MM.1S (cell line): Measurements from ENCODE around the gene TAF11L10.
"Not testable (repeated sequence)": the region's sequence is repeated elsewhere in the genome, so short reads cannot be mapped to it uniquely, and the experiment has no call there.

ENCODE experiments used
- DNase-seq: peaks from one replicate; pipeline ENCODE4 v3.0.0-alpha.2; 2015
- H2AFZ ChIP-seq: fragments of 300-600 bp; sonication (generic); 2 replicates; pipeline ENCODE4 v1.6.0; 2016; ENCODE audit warnings: antibody characterized with exemption, low read length
- H3F3A ChIP-seq: fragments of 300-600 bp; sonication (generic); 2 replicates; pipeline ENCODE4 v1.6.1; 2016; ENCODE audit warnings: mild to moderate bottlenecking, antibody characterized with exemption, low read length, moderate library complexity, mixed read lengths; ENCODE audit not compliant: insufficient read depth
- H3K27ac ChIP-seq: fragments of 300-600 bp; sonication (generic); 2 replicates; pipeline ENCODE4 v1.5.1; 2016; ENCODE audit warnings: mild to moderate bottlenecking, low read length
- H3K27me3 ChIP-seq: fragments of 300-600 bp; sonication (generic); replicated peaks from 2 replicates; pipeline ENCODE4 v1.6.0; 2016; ENCODE audit warnings: low read length; ENCODE audit not compliant: insufficient read depth
- H3K36me3 ChIP-seq: fragments of 300-600 bp; sonication (generic); replicated peaks from 2 replicates; pipeline ENCODE4 v1.6.1; 2016; ENCODE audit warnings: mild to moderate bottlenecking, low read length, mixed read lengths; ENCODE audit not compliant: insufficient read depth
- H3K4me1 ChIP-seq: fragments of 300-600 bp; sonication (generic); 2 replicates; pipeline ENCODE4 v1.6.1; 2016; ENCODE audit warnings: low read length, mixed read lengths
- H3K4me2 ChIP-seq: fragments of 300-600 bp; sonication (generic); 2 replicates; pipeline ENCODE4 v1.6.0; 2016; ENCODE audit warnings: low read depth, low read length
- H3K4me3 ChIP-seq: fragments of 300-600 bp; sonication (generic); 2 replicates; pipeline ENCODE4 v1.5.1; 2016; ENCODE audit warnings: low read length, mixed read lengths
- H3K79me2 ChIP-seq: fragments of 300-600 bp; sonication (generic); 2 replicates; pipeline ENCODE4 v1.6.1; 2016; ENCODE audit warnings: mixed run types, low read length, mixed read lengths
- H3K9ac ChIP-seq: fragments of 300-600 bp; sonication (generic); 2 replicates; pipeline ENCODE4 v1.6.1; 2016; ENCODE audit warnings: low read length, mixed read lengths
- H3K9me2 ChIP-seq: fragments of 300-600 bp; sonication (generic); replicated peaks from 2 replicates; pipeline ENCODE4 v1.6.1; 2016; ENCODE audit warnings: mild to moderate bottlenecking, low read length, mixed read lengths; ENCODE audit not compliant: insufficient read depth
- H3K9me3 ChIP-seq: fragments of 300-600 bp; sonication (generic); replicated peaks from 2 replicates; pipeline ENCODE4 v1.6.1; 2016; ENCODE audit warnings: mild to moderate bottlenecking, low read length, mixed read lengths; ENCODE audit not compliant: insufficient read depth
- H4K20me1 ChIP-seq: fragments of 300-600 bp; sonication (generic); 2 replicates; pipeline ENCODE4 v1.6.1; 2016; ENCODE audit warnings: mild to moderate bottlenecking, low read length, moderate library complexity, mixed read lengths; ENCODE audit not compliant: insufficient read depth
- EZH2 ChIP-seq: fragments of 300-600 bp; sonication (generic); optimal IDR thresholded peaks from 2 replicates; pipeline ENCODE3; 2017; ENCODE audit warnings: low read depth, mild to moderate bottlenecking, antibody characterized with exemption, low read length, mixed read lengths
- EZH2phosphoT487 ChIP-seq: fragments of 300-600 bp; sonication (generic); IDR thresholded peaks from 2 replicates; pipeline ENCODE4 v1.6.1; 2018; ENCODE audit warnings: antibody characterized with exemption, low read length
- TF ChIP-seq, protein P1 (sequence below): fragments of 300-600 bp; sonication (generic); IDR thresholded peaks from 2 replicates; pipeline ENCODE4 v1.5.1; 2016; ENCODE audit warnings: antibody characterized with exemption, low read length, mixed read lengths

The TAF11L10 gene

DNA sequence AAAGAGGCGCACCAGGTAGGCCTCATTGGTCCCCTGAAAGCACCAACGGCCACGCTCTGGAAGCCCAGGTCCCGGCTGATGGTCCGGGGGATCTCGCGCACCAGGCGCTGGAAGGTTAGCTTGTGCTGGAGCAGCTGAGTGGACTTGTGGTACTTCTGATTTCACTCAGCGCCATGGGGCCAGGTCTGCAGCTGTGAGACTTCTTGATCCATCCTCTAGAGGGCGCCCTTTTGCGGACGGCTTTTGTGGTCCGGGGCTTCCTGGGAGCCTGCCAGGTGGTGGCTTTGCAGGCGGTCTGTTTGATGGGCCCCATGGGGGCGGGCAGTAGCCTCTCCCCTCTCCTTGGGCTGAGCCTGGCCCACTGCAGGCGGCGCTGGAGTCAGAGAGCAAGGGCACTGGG, 23.0 kb upstream of the TAF11L10 start:
- H3K79me2 ChIP-seq: no peaks in the 10 kb centered on the region
- H2AFZ ChIP-seq: no peak overlapping the region
- H3K36me3 ChIP-seq: no peaks in the 10 kb centered on the region
- no peak overlapping the region for H3K27ac ChIP-seq
- H3K4me1 ChIP-seq: no peaks in the 10 kb centered on the region
- H4K20me1 ChIP-seq: no peaks in the 10 kb centered on the region
- no peaks in the 10 kb centered on the region for H3F3A ChIP-seq
- no peak for DNase-seq
- H3K4me3 ChIP-seq: no peak overlapping the region
- H3K9me3 ChIP-seq: no peaks in the 10 kb centered on the region
- no peak overlapping the region for H3K4me2 ChIP-seq
- H3K9ac ChIP-seq: no peak overlapping the region
- H3K9me2 ChIP-seq: no peaks in the 10 kb centered on the region
- TF ChIP-seq EZH2phosphoT487: no peak
- TF ChIP-seq, protein P1, sequence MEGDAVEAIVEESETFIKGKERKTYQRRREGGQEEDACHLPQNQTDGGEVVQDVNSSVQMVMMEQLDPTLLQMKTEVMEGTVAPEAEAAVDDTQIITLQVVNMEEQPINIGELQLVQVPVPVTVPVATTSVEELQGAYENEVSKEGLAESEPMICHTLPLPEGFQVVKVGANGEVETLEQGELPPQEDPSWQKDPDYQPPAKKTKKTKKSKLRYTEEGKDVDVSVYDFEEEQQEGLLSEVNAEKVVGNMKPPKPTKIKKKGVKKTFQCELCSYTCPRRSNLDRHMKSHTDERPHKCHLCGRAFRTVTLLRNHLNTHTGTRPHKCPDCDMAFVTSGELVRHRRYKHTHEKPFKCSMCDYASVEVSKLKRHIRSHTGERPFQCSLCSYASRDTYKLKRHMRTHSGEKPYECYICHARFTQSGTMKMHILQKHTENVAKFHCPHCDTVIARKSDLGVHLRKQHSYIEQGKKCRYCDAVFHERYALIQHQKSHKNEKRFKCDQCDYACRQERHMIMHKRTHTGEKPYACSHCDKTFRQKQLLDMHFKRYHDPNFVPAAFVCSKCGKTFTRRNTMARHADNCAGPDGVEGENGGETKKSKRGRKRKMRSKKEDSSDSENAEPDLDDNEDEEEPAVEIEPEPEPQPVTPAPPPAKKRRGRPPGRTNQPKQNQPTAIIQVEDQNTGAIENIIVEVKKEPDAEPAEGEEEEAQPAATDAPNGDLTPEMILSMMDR: 0 out of 2 replicates have a peak, but pooled peaks have one; percentile 9
- no peaks in the 10 kb centered on the region for H3K27me3 ChIP-seq

DNA sequence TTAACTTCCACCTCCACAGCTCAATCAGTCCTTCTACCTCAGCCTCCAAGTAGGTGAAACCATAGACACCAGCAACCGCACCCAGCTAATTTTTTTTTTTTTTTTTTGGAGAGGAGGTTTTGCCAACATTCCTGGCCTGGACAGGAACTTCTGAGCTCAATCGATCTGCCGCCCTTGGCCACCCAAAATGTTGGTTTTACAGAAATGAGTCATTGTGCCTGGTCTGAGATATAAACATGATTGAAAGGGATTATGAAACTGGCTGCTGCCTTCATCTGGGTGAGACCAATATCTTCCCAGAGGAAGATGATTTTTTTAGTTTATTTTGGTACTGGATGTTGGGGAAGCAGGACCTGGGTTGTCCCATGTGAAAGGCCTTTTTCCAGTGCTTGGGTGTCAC, 21.7 kb upstream of the TAF11L10 start:
- Histone ChIP-seq H3K27ac (no peak overlapping the region), H3K4me3 (no peak overlapping the region), H3K36me3 (no peaks in the 10 kb centered on the region), H3K4me1 (no peaks in the 10 kb centered on the region), H3K9ac (no peak overlapping the region), H3F3A (no peaks in the 10 kb centered on the region), H2AFZ (no peak overlapping the region), H3K4me2 (no peak overlapping the region), H3K9me2 (no peaks in the 10 kb centered on the region), H3K9me3 (no peaks in the 10 kb centered on the region), H3K27me3 (no peaks in the 10 kb centered on the region), H3K79me2 (no peaks in the 10 kb centered on the region), H4K20me1 (no peaks in the 10 kb centered on the region)
- no peak for DNase-seq
- TF ChIP-seq, protein P1: no peak
- TF ChIP-seq EZH2 (no peak), EZH2phosphoT487 (no peak)

DNA sequence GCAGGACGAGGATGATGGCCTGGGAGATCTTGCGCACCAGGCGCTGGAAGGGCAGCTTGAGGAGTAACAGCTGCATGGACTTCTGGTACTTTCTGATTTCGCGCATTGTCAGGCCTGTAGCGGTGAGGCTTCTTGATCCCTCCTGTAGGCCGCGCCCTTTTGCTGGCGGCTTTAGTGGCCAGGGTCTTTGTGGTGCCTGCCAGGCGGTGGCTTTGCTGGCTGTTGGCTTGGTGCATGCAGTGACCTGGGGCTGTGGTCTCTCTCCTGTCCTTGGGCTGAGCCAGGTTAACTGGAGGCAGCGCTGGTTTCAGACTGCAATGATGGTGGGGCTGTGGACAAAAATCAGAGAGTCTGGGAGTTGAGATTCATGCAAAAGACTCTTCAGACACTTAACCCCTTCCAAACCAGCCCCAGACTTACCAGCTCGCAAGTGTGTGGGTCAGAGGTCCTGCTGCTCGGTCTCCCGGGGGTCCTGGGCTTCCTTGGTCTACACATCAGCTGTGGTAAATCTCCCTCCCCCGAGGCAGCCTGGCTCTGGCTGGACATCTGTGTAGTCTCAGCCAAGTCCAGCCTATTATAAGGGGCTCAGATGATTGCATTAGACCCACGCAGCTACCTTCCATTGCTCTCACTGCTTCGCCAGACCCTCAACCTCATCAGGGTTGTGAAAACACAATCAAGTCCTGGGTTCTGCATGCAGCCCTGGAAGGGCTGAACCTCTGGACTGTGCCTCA, 17.4 kb upstream of the TAF11L10 start:
- Histone ChIP-seq H3K9me2 (no peaks in the 10 kb centered on the region), H4K20me1 (no peaks in the 10 kb centered on the region), H2AFZ (no peak overlapping the region), H3K9me3 (no peaks in the 10 kb centered on the region), H3K4me3 (no peak overlapping the region), H3K9ac (no peak overlapping the region), H3K4me2 (no peak overlapping the region), H3K27me3 (no peaks in the 10 kb centered on the region), H3F3A (no peaks in the 10 kb centered on the region), H3K36me3 (no peaks in the 10 kb centered on the region), H3K79me2 (no peaks in the 10 kb centered on the region), H3K27ac (no peak overlapping the region), H3K4me1 (no peaks in the 10 kb centered on the region)
- no peak for DNase-seq
- TF ChIP-seq, protein P1: no peak
- TF ChIP-seq EZH2: no peak
- TF ChIP-seq EZH2phosphoT487: no peak

DNA sequence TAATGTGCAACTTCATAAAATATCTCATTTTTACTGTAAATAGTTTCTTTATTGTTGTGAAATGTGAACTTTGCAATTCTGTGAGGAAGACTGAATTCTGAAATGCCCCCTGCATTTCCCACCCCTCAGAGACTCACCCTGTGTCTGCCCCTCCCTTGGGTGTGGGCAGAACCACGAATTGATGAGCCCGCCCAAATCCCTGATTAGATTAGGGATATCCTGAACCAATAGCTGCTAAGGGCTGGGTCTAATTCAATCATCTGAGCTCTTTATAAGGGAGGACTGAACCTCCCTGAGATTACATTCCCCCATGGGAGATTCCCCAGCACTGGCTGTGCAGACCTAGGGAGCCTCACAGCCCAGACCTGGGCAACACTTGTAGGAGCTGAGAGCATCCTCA, 12.5 kb upstream of the TAF11L10 start, which contains the start of gene TAF11L12:
TAF11L12 (plus strand) TSS at position 301 of the 400 bp plus-strand sequence.
- not testable (repeated sequence) for H3K9me2 ChIP-seq, H3K79me2 ChIP-seq, H3K27me3 ChIP-seq, H2AFZ ChIP-seq, H3K4me1 ChIP-seq, H3K9ac ChIP-seq, H3F3A ChIP-seq, H3K4me2 ChIP-seq, H3K9me3 ChIP-seq, H3K4me3 ChIP-seq, H3K36me3 ChIP-seq, H4K20me1 ChIP-seq, H3K27ac ChIP-seq, DNase-seq

DNA sequence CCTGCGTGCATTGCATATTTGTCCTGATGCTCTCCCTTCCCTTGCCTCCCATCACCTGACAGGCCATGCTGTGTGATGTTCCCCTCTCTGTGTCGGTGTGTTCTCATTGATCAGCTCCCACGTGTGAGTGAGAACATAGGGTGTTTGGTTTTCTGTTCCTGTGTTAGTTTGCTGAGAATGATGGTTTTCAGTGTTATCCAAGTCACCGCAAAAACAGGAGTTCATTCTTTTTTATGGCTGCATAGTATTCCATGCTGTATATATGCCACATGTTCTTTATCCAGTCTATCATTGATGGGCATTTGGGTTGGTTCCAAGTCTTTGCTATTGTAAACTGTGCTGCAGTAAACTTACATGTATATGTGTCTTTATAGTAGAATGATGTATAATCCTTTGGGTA, 9.8 kb upstream of the TAF11L10 start:
- not testable (repeated sequence) for H4K20me1 ChIP-seq, H3F3A ChIP-seq, H2AFZ ChIP-seq, H3K27ac ChIP-seq, H3K36me3 ChIP-seq, DNase-seq, H3K4me3 ChIP-seq, H3K4me2 ChIP-seq, H3K27me3 ChIP-seq, H3K79me2 ChIP-seq, H3K9me2 ChIP-seq, H3K9ac ChIP-seq, H3K4me1 ChIP-seq, H3K9me3 ChIP-seq
